HepG2 (cell line): ENCODE measurements around the gene ERBB3. TPM values are rescaled to one million over a fixed set of nuclear protein-coding genes. Genes with fewer than 3 reads are reported as not detected.

ENCODE experiments used
- ATAC-seq: fragments of 200-7000 bp; cut with Tn5 transposase; 3 replicates; pipeline ENCODE4 v1.9.1; 2020; ENCODE audit warnings: mild to moderate bottlenecking, moderate library complexity
- BruUV-seq: library from RNA; stranded (reverse); fragments of 400-500 nt; replicated peaks from 2 replicates; lab custom pipeline; 2021; lab: Mats Ljungman, UMichigan
- CTCF ChIA-PET: fragments of 300-600 bp; formaldehyde crosslinking; extraction: SDS; loops from one replicate; lab custom pipeline; 2021; ENCODE audit warnings: low total read pairs, inconsistent platforms, low intra/inter-chr PET ratio; lab: Yijun Ruan, JAX
- POLR2A ChIA-PET: fragments of 350-600 bp; sonication (Branson Sonifier 250); formaldehyde crosslinking; loops from one replicate; lab custom pipeline; 2020; ENCODE audit warnings: antibody characterized with exemption, inconsistent platforms; lab: Yijun Ruan, JAX
- DNase-seq: peaks from one replicate; pipeline ENCODE4 v3.0.0-alpha.2; 2015; ENCODE audit warnings: low spot score
- FAIRE-seq: peaks from 3 replicates; lab custom pipeline; 2011; peaks lifted over from hg19 to GRCh38; lab: Jason Lieb, UNC
- H2AFZ ChIP-seq: one replicate; pipeline ENCODE4 v1.6.1; 2011; ENCODE audit warnings: low read length, inconsistent platforms
- H3K27ac ChIP-seq: fragments of 300-600 bp; 3 replicates; pipeline ENCODE4 v1.8.0; 2011; ENCODE audit warnings: mixed run types, mild to moderate bottlenecking, mixed read lengths, low read length, inconsistent platforms; ENCODE audit not compliant: insufficient read depth; ENCODE audit errors: extremely low read length
- H3K27me3 ChIP-seq, 2 experiments: fragments of 200-600 bp in 1 of 2; 2 replicates in 1 of 2; 3 replicates in 1 of 2; pipeline versions ENCODE4 v1.6.0 to v1.8.0; 2011; ENCODE audit warnings: low read length in 2 of 2, mild to moderate bottlenecking in 2 of 2, moderate library complexity in 2 of 2, inconsistent platforms in 1 of 2; ENCODE audit not compliant: insufficient read depth in 2 of 2, control insufficient read depth in 1 of 2
- H3K36me3 ChIP-seq, 2 experiments: fragments of 200-600 bp in 1 of 2; replicated peaks in 1 of 2; 2 replicates in 1 of 2; 3 replicates in 1 of 2; pipeline versions ENCODE4 v1.5.1 to v1.8.0; 2011; ENCODE audit warnings: low read length in 2 of 2, inconsistent platforms in 1 of 2; ENCODE audit not compliant: insufficient read depth in 2 of 2, control insufficient read depth in 1 of 2
- H3K4me1 ChIP-seq: 2 replicates; pipeline ENCODE4 v1.5.1; 2012; ENCODE audit warnings: low read length, inconsistent platforms; ENCODE audit not compliant: insufficient read depth
- H3K4me2 ChIP-seq: 2 replicates; pipeline ENCODE4 v1.6.0; 2011; ENCODE audit warnings: low read depth, low read length, inconsistent platforms
- H3K4me3 ChIP-seq, 3 experiments: fragments of 200-600 bp in 1 of 3; sonication (generic), shearing (Covaris generic) in 1 of 3; replicated peaks in 1 of 3; 2 replicates each; pipeline ENCODE4 v1.5.1; 2011 to 2016; ENCODE audit warnings: low read length in 3 of 3, inconsistent platforms in 2 of 3, low read depth in 2 of 3, mild to moderate bottlenecking in 2 of 3, control low read depth in 1 of 3, mixed read lengths in 1 of 3; ENCODE audit not compliant: insufficient read depth in 1 of 3
- H3K79me2 ChIP-seq: one replicate; pipeline ENCODE4 v1.6.1; 2011; ENCODE audit warnings: low read length, inconsistent platforms; ENCODE audit not compliant: insufficient read depth
- H3K9ac ChIP-seq: 2 replicates; pipeline ENCODE4 v1.6.0; 2011; ENCODE audit warnings: mild to moderate bottlenecking, low read depth, low read length, inconsistent platforms; ENCODE audit not compliant: insufficient read depth
- H3K9me3 ChIP-seq: 2 replicates; pipeline ENCODE4 v1.5.1; 2012; ENCODE audit warnings: mild to moderate bottlenecking, low read length
- H4K20me1 ChIP-seq: 2 replicates; pipeline ENCODE4 v1.6.0; 2011; ENCODE audit warnings: inconsistent platforms, mild to moderate bottlenecking, low read length, moderate library complexity; ENCODE audit not compliant: insufficient read depth
- CCAR2 ChIP-seq: fragments of 200-400 bp; formaldehyde crosslinking; optimal IDR thresholded peaks from 2 replicates; pipeline ENCODE3; 2018; ENCODE audit warnings: low read depth, mild to moderate bottlenecking, low read length, moderate library complexity
- FOXP1 ChIP-seq, 2 experiments: fragments of 450-650 bp in 1 of 2; IDR thresholded peaks; 2 replicates each; pipeline ENCODE4 v1.6.1; 2017 to 2018; ENCODE audit warnings: antibody characterized with exemption in 1 of 2
- KMT2B ChIP-seq: IDR thresholded peaks from 2 replicates; pipeline ENCODE4 v1.6.1; 2016; ENCODE audit warnings: missing genetic modification reagents, missing compliant biosample characterization
- MAF1 ChIP-seq: sonication (generic); formaldehyde crosslinking; IDR thresholded peaks from 2 replicates; pipeline ENCODE4 v1.5.0; 2020; ENCODE audit warnings: missing genetic modification reagents, borderline replicate concordance
- NR2F6 ChIP-seq, 2 experiments: IDR thresholded peaks; 2 replicates each; pipeline ENCODE4 v1.6.1; 2016; ENCODE audit warnings: antibody characterized with exemption in 1 of 2, mild to moderate bottlenecking in 1 of 2
- PBX2 ChIP-seq: IDR thresholded peaks from 2 replicates; pipeline ENCODE4 v1.6.1; 2016; ENCODE audit warnings: control low read depth
- RAD21 ChIP-seq: fragments of 450-650 bp; formaldehyde crosslinking; IDR thresholded peaks from 2 replicates; pipeline ENCODE4 v1.5.0; 2020; ENCODE audit warnings: mild to moderate bottlenecking
- SETDB1 ChIP-seq: sonication (generic); formaldehyde crosslinking; IDR thresholded peaks from 2 replicates; pipeline ENCODE4 v1.5.1; 2020; ENCODE audit warnings: missing genetic modification reagents, mild to moderate bottlenecking, borderline replicate concordance
- SMC3 ChIP-seq: IDR thresholded peaks from 2 replicates; pipeline ENCODE4 v1.6.1; 2011; ENCODE audit warnings: low read length, improper control_type of control experiment
- ZBTB10 ChIP-seq: sonication (generic); formaldehyde crosslinking; IDR thresholded peaks from 2 replicates; pipeline ENCODE4 v1.4.0; 2020; ENCODE audit warnings: missing genetic modification reagents, borderline replicate concordance
- ZBTB25 ChIP-seq: IDR thresholded peaks from 2 replicates; pipeline ENCODE4 v1.6.1; 2018; ENCODE audit warnings: missing genetic modification reagents
- ZBTB43 ChIP-seq: sonication (generic); formaldehyde crosslinking; conservative IDR thresholded peaks from 2 replicates; pipeline ENCODE4 v1.4.0; 2020; ENCODE audit warnings: missing genetic modification reagents
- ZNF468 ChIP-seq: sonication (generic); formaldehyde crosslinking; IDR thresholded peaks from 2 replicates; pipeline ENCODE4 v1.8.0; 2022; ENCODE audit warnings: mild to moderate bottlenecking, moderate library complexity, missing genetic modification reagents
- ZNF501 ChIP-seq: sonication (generic); formaldehyde crosslinking; IDR thresholded peaks from 2 replicates; pipeline ENCODE4 v1.5.1; 2020; ENCODE audit warnings: mild to moderate bottlenecking, moderate library complexity, missing genetic modification reagents
- ZNF563 ChIP-seq: sonication (generic); formaldehyde crosslinking; IDR thresholded peaks from 2 replicates; pipeline ENCODE4 v1.8.0; 2022; ENCODE audit warnings: mild to moderate bottlenecking, moderate library complexity, missing genetic modification reagents
- ZNF615 ChIP-seq: sonication (generic); formaldehyde crosslinking; IDR thresholded peaks from 2 replicates; pipeline ENCODE4 v1.5.0; 2020; ENCODE audit warnings: mild to moderate bottlenecking, missing genetic modification reagents, borderline replicate concordance
- ZNF678 ChIP-seq: sonication (generic); formaldehyde crosslinking; IDR thresholded peaks from 2 replicates; pipeline ENCODE4 v1.4.0; 2020; ENCODE audit warnings: mild to moderate bottlenecking, missing genetic modification reagents
- WGBS: methylation state at CpG from one replicate; pipeline ENCODE4 v1.1.6; 2017; ENCODE audit warnings: low lambda C conversion rate; 5-methylcytosine and 5-hydroxymethylcytosine counted together
- in situ Hi-C: cut with HindIII; loops from 2 replicates; pipeline ENCODE4 v1.10.0; 2017; ENCODE audit warnings: low pct_unique_long_range_greater_than_20kb; ENCODE audit not compliant: extremely low pct_ligation_motif_present
- intact Hi-C: fragments of 100-400 bp; cut with micrococcal nuclease; formaldehyde crosslinking; loops from one replicate; pipeline ENCODE4 v1.10.0; 2022; ENCODE audit not compliant: unreplicated experiment
- polyA plus RNA-seq, 8 experiments: library from polyadenylated mRNA; depleted of rRNA in 3 of 8; stranded (reverse) in 7 of 8; unstranded in 1 of 8; fragments of >200 nt; fragmentation: Illumina TruSeq in 4 of 8; extraction: Trizol in 4 of 8; gene quantifications; 2 replicates each; pipeline versions ENCODE4 v1.2.1 to v1.2.3, GENCODE V29; 2011 to 2016; ENCODE audit warnings: low read depth in 4 of 8, missing spikeins in 1 of 8, mixed read lengths in 1 of 8; ENCODE audit not compliant: insufficient read depth in 1 of 8
- total RNA-seq, 5 experiments: library from RNA; depleted of rRNA; stranded (reverse); fragments of >200 nt; fragmentation: Illumina TruSeq; extraction: Trizol; gene quantifications; 2 replicates each; pipeline ENCODE4 v1.2.3, GENCODE V29; 2016; ENCODE audit warnings: low read depth in 1 of 5

Gene ERBB3
- total and polyA plus RNA-seq, 2 of the 13 experiments (the other 11 are each of a cell fraction or from before 2014, with no cell fraction given), result 93.6 to 358 TPM

GRCh38 chr12:56082967-56083366 is 3.0 kb downstream of the ERBB3 start (continued):
- no peak for TF ChIP-seq ZBTB25 (CRISPR knock-in tag)
- TF ChIP-seq ZNF563 (CRISPR knock-in tag), result no peak
- peak; percentile 56; the same call in 1 of the 2 replicates for TF ChIP-seq ZBTB10 (CRISPR knock-in tag)
- no peak for TF ChIP-seq ZNF678
- TF ChIP-seq MAF1 (CRISPR knock-in tag), result no peak
- TF ChIP-seq FOXP1 (IDR thresholded peaks at IDR 0.05), result no peak
- TF ChIP-seq FOXP1 (CRISPR knock-in tag; IDR thresholded peaks at IDR 0.05), result 0 out of 2 replicates have a peak, but pooled peaks have one; percentile 19
- peak; percentile 2 for TF ChIP-seq CCAR2
- TF ChIP-seq NR2F6 (IDR thresholded peaks at IDR 0.05), result 0 out of 2 replicates have a peak, but pooled peaks have one; percentile 20
- no peak for TF ChIP-seq NR2F6 (CRISPR knock-in tag; IDR thresholded peaks at IDR 0.05)

- peaks cover 38% of the 10 kb centered on the region for H3K79me2 ChIP-seq
- peaks cover 16% of the 10 kb centered on the region for H4K20me1 ChIP-seq
- H3K4me3 ChIP-seq, result no peak overlapping the region
- in situ Hi-C loops (no loop called here), intact Hi-C loops (no loop called here)
- 94% methylated on average over 15 of the region's 15 CpGs for WGBS
- DNase-seq (no peak), FAIRE-seq (no peak), ATAC-seq (no peak)
- H3K4me2 ChIP-seq, result no peak overlapping the region; the same call in 1 of the 2 replicates
- ChIA-PET POLR2A (interaction anchor here (0.7 to 10.2 kb wide), 4 partner anchors 11 to 33 kb away, joined by 3 to 279 read pairs (median 66); partner anchors contain the start of genes PA2G4, RPL41 and ZC3H10), CTCF (no interaction called here)
- H2AFZ ChIP-seq, result no peak overlapping the region
- no peaks in the 10 kb centered on the region for H3K9me3 ChIP-seq
- peaks cover 29 to 59% of the 10 kb centered on the region in 2 experiments for H3K36me3 ChIP-seq
- no peaks in the 10 kb centered on the region; a peak in 1 of 5 replicates for H3K27me3 ChIP-seq
- peaks cover 47% of the 10 kb centered on the region for H3K4me1 ChIP-seq
- H3K27ac ChIP-seq, result peak overlapping the region; percentile 8
- no TSS peak for BruUV-seq
- no peak overlapping the region for H3K9ac ChIP-seq
- TF ChIP-seq ZNF468 (CRISPR knock-in tag) (no peak), KMT2B (CRISPR knock-in tag) (no peak), ZNF501 (no peak), RAD21 (CRISPR knock-in tag) (0 out of 2 replicates have a peak, but pooled peaks have one; percentile 16), PBX2 (CRISPR knock-in tag) (no peak), ZNF615 (CRISPR knock-in tag) (no peak), ZBTB43 (CRISPR knock-in tag) (no peak), SMC3 (peak; percentile 35; the same call in 1 of the 2 replicates), SETDB1 (CRISPR knock-in tag) (no peak)
Observed at GRCh38 chr12:56084958-56085543, 5.1 kb downstream of the ERBB3 start.
